Duodenal mucosa (tissue), 2 donors: ENCODE data around the gene HIP1.
"Not testable (repeated sequence)": the region's sequence is repeated elsewhere in the genome, so short reads cannot be mapped to it uniquely, and the experiment has no call there.

ENCODE experiments used
- H3K27ac ChIP-seq: one replicate; pipeline ENCODE4 v1.7.0; 2013; ENCODE audit warnings: low read depth, low read length
- H3K27me3 ChIP-seq, 2 donors: one replicate each; pipeline ENCODE4 v1.7.0; 2013; ENCODE audit warnings: low read length in 2 of 2, control low read depth in 1 of 2; ENCODE audit not compliant: insufficient read depth in 2 of 2, control insufficient read depth in 1 of 2
- H3K36me3 ChIP-seq, 2 donors: one replicate each; pipeline ENCODE4 v1.7.0; 2013; ENCODE audit warnings: low read length in 2 of 2, control low read depth in 1 of 2; ENCODE audit not compliant: insufficient read depth in 2 of 2, control insufficient read depth in 1 of 2
- H3K4me1 ChIP-seq, 2 donors: one replicate each; pipeline ENCODE4 v1.7.0; 2013; ENCODE audit warnings: low read length in 2 of 2, control low read depth in 1 of 2; ENCODE audit not compliant: insufficient read depth in 2 of 2, control insufficient read depth in 1 of 2
- H3K4me3 ChIP-seq, 2 donors: one replicate each; pipeline ENCODE4 v1.7.0; 2013; ENCODE audit warnings: low read length in 2 of 2, low read depth in 1 of 2
- H3K9ac ChIP-seq, 2 donors: one replicate each; pipeline ENCODE4 v1.7.0; 2013; ENCODE audit warnings: low read length in 2 of 2, low read depth in 1 of 2
- H3K9me3 ChIP-seq, 2 donors: one replicate each; pipeline ENCODE4 v1.7.0; 2013; ENCODE audit warnings: low read length in 2 of 2, control low read depth in 1 of 2; ENCODE audit not compliant: control insufficient read depth in 1 of 2

Gene HIP1

GRCh38 chr7:75492020-75492419, 246.7 kb downstream of the HIP1 start, which contains the start of gene SPDYE5:
Gene SPDYE5 (plus strand): TSS chr7:75492320. CDS start chr7:75494048, 1,728 bp downstream.
- H3K4me3 ChIP-seq, H3K27me3 ChIP-seq, H3K4me1 ChIP-seq, H3K27ac ChIP-seq, H3K36me3 ChIP-seq, H3K9me3 ChIP-seq, H3K9ac ChIP-seq: not testable (repeated sequence)

- H3K4me1 ChIP-seq, H3K36me3 ChIP-seq: not testable (repeated sequence)
- peak within 1 kb of the TSS; percentile 48 to 54 for H3K9ac ChIP-seq
Observed at GRCh38 chr7:75485979-75486643, 252.6 kb downstream of the HIP1 start, which contains the start of gene POM121C. Gene POM121C (minus strand): TSS chr7:75486299. CDS start chr7:75441496, 44,803 bp downstream.

GRCh38 chr7:75485355-75485978, 253.3 kb downstream of the HIP1 start:
- H3K9ac ChIP-seq, result peak overlapping the region; percentile 38 to 48
- not testable (repeated sequence) for H3K27ac ChIP-seq

More at GRCh38 chr7:75485979-75486643, 252.6 kb downstream of the HIP1 start, which contains the start of gene POM121C:
- not testable (repeated sequence) for H3K27me3 ChIP-seq, H3K9me3 ChIP-seq, H3K27ac ChIP-seq
- peak within 1 kb of the TSS; percentile 60 to 78 for H3K4me3 ChIP-seq

More at GRCh38 chr7:75485355-75485978, 253.3 kb downstream of the HIP1 start:
- not testable (repeated sequence) for H3K9me3 ChIP-seq, H3K36me3 ChIP-seq, H3K27me3 ChIP-seq, H3K4me1 ChIP-seq
- H3K4me3 ChIP-seq, result peak overlapping the region; percentile 47 to 78
